GM19438 (cell line): Measurements from ENCODE around the gene IPO11.
"Not testable (repeated sequence)": the region's sequence is repeated elsewhere in the genome, so short reads cannot be mapped to it uniquely, and the experiment has no call there.

Source experiments
- ATAC-seq: cut with Tn5 transposase; IDR thresholded peaks from one replicate; pipeline ENCODE4 v1.9.1; 2021; ENCODE audit warnings: low read depth; ENCODE audit not compliant: unreplicated experiment

The IPO11 gene

GRCh38 chr5:62593331-62593730 is 180.8 kb downstream of the IPO11 start:
- no peak for ATAC-seq

- ATAC-seq = no peak
Observed at GRCh38 chr5:62594364-62594984, 181.9 kb downstream of the IPO11 start.

- no peak for ATAC-seq
Observed at GRCh38 chr5:62596096-62596495, 183.5 kb downstream of the IPO11 start.

GRCh38 chr5:62596691-62597090 is 184.1 kb downstream of the IPO11 start:
- ATAC-seq = no peak

- ATAC-seq = no peak
Observed at GRCh38 chr5:62597314-62597713, 184.8 kb downstream of the IPO11 start.

GRCh38 chr5:62600560-62601252 is 188.1 kb downstream of the IPO11 start:
- no peak for ATAC-seq

- ATAC-seq = no peak
Observed at GRCh38 chr5:62603934-62604333, 191.4 kb downstream of the IPO11 start.

GRCh38 chr5:62605638-62606037 is 193.1 kb downstream of the IPO11 start:
- ATAC-seq = no peak

- no peak for ATAC-seq
Observed at GRCh38 chr5:62606878-62607277, 194.3 kb downstream of the IPO11 start.

GRCh38 chr5:62607615-62608014 is 195.1 kb downstream of the IPO11 start:
- no peak for ATAC-seq

GRCh38 chr5:62608529-62609511 is 196.3 kb downstream of the IPO11 start:
- ATAC-seq = no peak

GRCh38 chr5:62614355-62614754 is 201.8 kb downstream of the IPO11 start:
- no peak for ATAC-seq

GRCh38 chr5:62616615-62617277 is 204.2 kb downstream of the IPO11 start:
- ATAC-seq = no peak

GRCh38 chr5:62617943-62618342 is 205.4 kb downstream of the IPO11 start:
- ATAC-seq = no peak

- ATAC-seq = no peak
Observed at GRCh38 chr5:62620761-62621160, 208.2 kb downstream of the IPO11 start.

- ATAC-seq = no peak
Observed at GRCh38 chr5:62621280-62621679, 208.7 kb downstream of the IPO11 start.

- ATAC-seq = no peak
Observed at GRCh38 chr5:62623271-62623670, 210.7 kb downstream of the IPO11 start.

GRCh38 chr5:62624436-62624835 is 211.9 kb downstream of the IPO11 start:
- not testable (repeated sequence) for ATAC-seq

GRCh38 chr5:62626534-62626933 is 214.0 kb downstream of the IPO11 start:
- no peak for ATAC-seq

GRCh38 chr5:62627121-62627520 is 214.6 kb downstream of the IPO11 start:
- ATAC-seq = no peak

GRCh38 chr5:62627901-62628300 is 215.3 kb downstream of the IPO11 start:
- no peak for ATAC-seq
